ENCODE results near the gene CHST10. TPM values are rescaled to one million over a fixed set of nuclear protein-coding genes. Genes with fewer than 3 reads are reported as not detected.

Gene CHST10
- total and polyA plus RNA-seq, 10 of the 15 experiments (the other 5 are each of a cell fraction or from before 2014, with no cell fraction given): 2.0 to 22.5 (median 15.7) TPM

- intact Hi-C loops (cut with micrococcal nuclease; ENCODE audit: unreplicated experiment): no loop called here
- FAIRE-seq (no peak), ATAC-seq (no peak), DNase-seq (ENCODE audit: low read depth, low spot score) (no peak)
- H3K27ac ChIP-seq (ENCODE audit: control insufficient read depth, insufficient read depth): no peak overlapping the region
- SMC1A ChIA-PET (ENCODE audit: uncharacterized antibody, unreplicated experiment): no interaction called here
- TF ChIP-seq NFIC (IDR thresholded peaks at IDR 0.05; ENCODE audit: low read depth, low read length) (no peak), ZNF384 (IDR thresholded peaks at IDR 0.05; ENCODE audit: borderline replicate concordance, low read depth, low read length) (no peak)
- in situ Hi-C loops (cut with MboI): no loop called here
- no peak overlapping the region for H3K4me2 ChIP-seq (ENCODE audit: control insufficient read depth, insufficient read depth)
- H3K9ac ChIP-seq (ENCODE audit: control insufficient read depth, insufficient read depth, low read length): no peak overlapping the region
- H3K27me3 ChIP-seq (replicated peaks in 1 of 2; ENCODE audit: control insufficient read depth in 2 of 2, insufficient read depth in 2 of 2, low read length in 1 of 2): no peaks in the 10 kb centered on the region
- POLR2A ChIA-PET: no interaction called here
- no peak overlapping the region for H3K4me3 ChIP-seq
- peaks cover 2 to 8% of the 10 kb centered on the region in 2 experiments; a peak in 3 of 4 replicates for H3K36me3 ChIP-seq (ENCODE audit: control insufficient read depth in 2 of 2, insufficient read depth in 2 of 2, low read length in 1 of 2)
- WGBS (ENCODE audit: insufficient coverage, insufficient replicate concordance, low lambda C conversion rate, missing lambda C conversion rate): 95% methylated on average over 11 of the region's 12 CpGs
- RAD21 ChIA-PET (ENCODE audit: unreplicated experiment): no interaction called here
- no peak overlapping the region for H2AFZ ChIP-seq (ENCODE audit: control insufficient read depth, low read depth, low read length)
- H3K79me2 ChIP-seq (ENCODE audit: control insufficient read depth, insufficient read depth, low read length): no peaks in the 10 kb centered on the region
- no peaks in the 10 kb centered on the region for H4K20me1 ChIP-seq (ENCODE audit: control insufficient read depth, insufficient read depth)
- CTCF ChIA-PET: interaction anchor here (0.8 to 7.6 kb wide), 3 partner anchors 10 to 127 kb away, joined by 3 to 46 read pairs (median 10); no protein-coding TSS in a partner anchor
- no TSS peak for BruUV-seq (replicated peaks)
- H3K9me3 ChIP-seq (replicated peaks; ENCODE audit: control insufficient read depth, insufficient read depth, low read length): no peaks in the 10 kb centered on the region
- peaks cover 17% of the 10 kb centered on the region for H3K4me1 ChIP-seq (ENCODE audit: control insufficient read depth, insufficient read depth, low read length)
Observed at GRCh38 chr2:100390001-100390940, 27.2 kb downstream of the CHST10 start.

DNA sequence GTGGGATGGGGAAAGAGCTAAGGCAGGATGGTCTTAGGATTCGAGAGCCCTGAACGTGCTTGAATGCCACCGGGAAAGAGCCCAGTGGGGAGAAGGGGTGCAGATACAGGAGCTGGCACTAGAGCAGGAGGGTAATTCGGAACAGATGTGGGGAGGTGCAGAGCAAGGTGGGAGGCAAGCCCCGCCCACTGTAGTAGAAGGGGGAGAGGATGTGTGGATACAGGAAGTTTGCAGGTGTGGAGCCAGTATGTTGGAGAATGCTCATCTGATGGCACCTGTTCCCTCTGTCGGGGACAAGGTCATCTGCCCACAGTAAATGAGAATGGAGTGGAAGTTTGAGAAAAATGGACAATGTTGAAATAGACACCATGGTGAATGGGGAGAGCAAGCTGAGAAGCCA, 28.8 kb downstream of the CHST10 start:
- ChIA-PET RAD21 (ENCODE audit: unreplicated experiment) (interaction anchor here (1.0 kb wide), 1 partner anchor 126 kb away, joined by 3 read pairs; no protein-coding TSS in a partner anchor), POLR2A (no interaction called here)
- TF ChIP-seq SKIL (IDR thresholded peaks at IDR 0.05; ENCODE audit: low read depth, poor library complexity, severe bottlenecking) (no peak), ZNF24 (IDR thresholded peaks at IDR 0.05) (no peak), SMARCA5 (IDR thresholded peaks at IDR 0.05) (no peak), HDAC6 (IDR thresholded peaks at IDR 0.05; ENCODE audit: unreplicated experiment) (no peak)
- TF ChIP-seq, protein P1, sequence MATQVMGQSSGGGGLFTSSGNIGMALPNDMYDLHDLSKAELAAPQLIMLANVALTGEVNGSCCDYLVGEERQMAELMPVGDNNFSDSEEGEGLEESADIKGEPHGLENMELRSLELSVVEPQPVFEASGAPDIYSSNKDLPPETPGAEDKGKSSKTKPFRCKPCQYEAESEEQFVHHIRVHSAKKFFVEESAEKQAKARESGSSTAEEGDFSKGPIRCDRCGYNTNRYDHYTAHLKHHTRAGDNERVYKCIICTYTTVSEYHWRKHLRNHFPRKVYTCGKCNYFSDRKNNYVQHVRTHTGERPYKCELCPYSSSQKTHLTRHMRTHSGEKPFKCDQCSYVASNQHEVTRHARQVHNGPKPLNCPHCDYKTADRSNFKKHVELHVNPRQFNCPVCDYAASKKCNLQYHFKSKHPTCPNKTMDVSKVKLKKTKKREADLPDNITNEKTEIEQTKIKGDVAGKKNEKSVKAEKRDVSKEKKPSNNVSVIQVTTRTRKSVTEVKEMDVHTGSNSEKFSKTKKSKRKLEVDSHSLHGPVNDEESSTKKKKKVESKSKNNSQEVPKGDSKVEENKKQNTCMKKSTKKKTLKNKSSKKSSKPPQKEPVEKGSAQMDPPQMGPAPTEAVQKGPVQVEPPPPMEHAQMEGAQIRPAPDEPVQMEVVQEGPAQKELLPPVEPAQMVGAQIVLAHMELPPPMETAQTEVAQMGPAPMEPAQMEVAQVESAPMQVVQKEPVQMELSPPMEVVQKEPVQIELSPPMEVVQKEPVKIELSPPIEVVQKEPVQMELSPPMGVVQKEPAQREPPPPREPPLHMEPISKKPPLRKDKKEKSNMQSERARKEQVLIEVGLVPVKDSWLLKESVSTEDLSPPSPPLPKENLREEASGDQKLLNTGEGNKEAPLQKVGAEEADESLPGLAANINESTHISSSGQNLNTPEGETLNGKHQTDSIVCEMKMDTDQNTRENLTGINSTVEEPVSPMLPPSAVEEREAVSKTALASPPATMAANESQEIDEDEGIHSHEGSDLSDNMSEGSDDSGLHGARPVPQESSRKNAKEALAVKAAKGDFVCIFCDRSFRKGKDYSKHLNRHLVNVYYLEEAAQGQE (IDR thresholded peaks at IDR 0.05; ENCODE audit: low read depth, low read length): no peak

More for the DNA sequence above, 28.8 kb downstream of the CHST10 start:
- 89% methylated on average over 6 of the region's 6 CpGs for WGBS (ENCODE audit: insufficient coverage, insufficient replicate concordance, low lambda C conversion rate, missing lambda C conversion rate)
- Histone ChIP-seq H3K4me1 (ENCODE audit: control insufficient read depth, insufficient read depth, low read length) (peaks cover 3% of the 10 kb centered on the region), H2AFZ (ENCODE audit: control insufficient read depth, low read depth, low read length) (no peak overlapping the region), H3K9ac (ENCODE audit: control insufficient read depth, insufficient read depth, low read length) (no peak overlapping the region), H3K9me3 (replicated peaks; ENCODE audit: control insufficient read depth, insufficient read depth, low read length) (no peaks in the 10 kb centered on the region), H3K36me3 (ENCODE audit: control insufficient read depth in 2 of 2, insufficient read depth in 2 of 2, low read length in 1 of 2) (peaks cover 2 to 8% of the 10 kb centered on the region in 2 experiments; a peak in 3 of 4 replicates), H3K4me2 (ENCODE audit: control insufficient read depth, insufficient read depth) (no peak overlapping the region), H3K27ac (ENCODE audit: control insufficient read depth, insufficient read depth) (no peak overlapping the region), H3K79me2 (ENCODE audit: control insufficient read depth, insufficient read depth, low read length) (no peaks in the 10 kb centered on the region), H3K4me3 (no peak overlapping the region), H4K20me1 (ENCODE audit: control insufficient read depth, insufficient read depth) (no peaks in the 10 kb centered on the region), H3K27me3 (replicated peaks in 1 of 2; ENCODE audit: control insufficient read depth in 2 of 2, insufficient read depth in 2 of 2, low read length in 1 of 2) (no peaks in the 10 kb centered on the region)
- SMC1A ChIA-PET (ENCODE audit: uncharacterized antibody, unreplicated experiment): interaction anchor here (0.6 kb wide), 1 partner anchor 28 kb away, joined by 3 read pairs; no protein-coding TSS in a partner anchor
- DNase-seq (ENCODE audit: low read depth, low spot score) (no peak), ATAC-seq (no peak), FAIRE-seq (no peak)
- no TSS peak for BruUV-seq (replicated peaks)
- intact Hi-C loops (cut with micrococcal nuclease; ENCODE audit: unreplicated experiment): no loop called here
- CTCF ChIA-PET: interaction anchor here (1.8 to 7.6 kb wide), 2 partner anchors 8 to 126 kb away, joined by 10 to 46 read pairs; no protein-coding TSS in a partner anchor
- in situ Hi-C loops (cut with MboI): loop anchor here (10.0 kb wide), 1 partner anchor 824 kb away; no protein-coding TSS in a partner anchor

All from GM12878 (cell line).